ENCODE data around the gene PLK5.
"Not testable (repeated sequence)": the region's sequence is repeated elsewhere in the genome, so short reads cannot be mapped to it uniquely, and the experiment has no call there.

The PLK5 gene

GRCh38 chr19:1507763-1508506 is 15.9 kb upstream of the PLK5 start:
- peak; percentile 92 for DNase-seq (ENCODE audit: low spot score)

GRCh38 chr19:1508507-1508856 is 15.4 kb upstream of the PLK5 start:
- DNase-seq (ENCODE audit: low spot score), result no peak

- DNase-seq (ENCODE audit: low spot score), result no peak
Observed at GRCh38 chr19:1509602-1510441, 14.1 kb upstream of the PLK5 start.

GRCh38 chr19:1510442-1510806 is 13.5 kb upstream of the PLK5 start:
- DNase-seq (ENCODE audit: low spot score), result no peak

GRCh38 chr19:1510807-1511206 is 13.1 kb upstream of the PLK5 start:
- DNase-seq (ENCODE audit: low spot score), result no peak

GRCh38 chr19:1511318-1512317 is 12.3 kb upstream of the PLK5 start:
- no peak for DNase-seq (ENCODE audit: low spot score)

- DNase-seq (ENCODE audit: low spot score), result peak; percentile 67
Observed at GRCh38 chr19:1512671-1513498, 11.0 kb upstream of the PLK5 start, which contains the start of gene ADAMTSL5. Gene ADAMTSL5, minus strand, starts transcription at chr19:1513019. Its CDS starts 2,076 bp downstream, at chr19:1510943.

- DNase-seq (ENCODE audit: low spot score), result peak; percentile 59
Observed at GRCh38 chr19:1513499-1514294, 10.2 kb upstream of the PLK5 start.

GRCh38 chr19:1514295-1514661 is 9.6 kb upstream of the PLK5 start:
- DNase-seq (ENCODE audit: low spot score), result no peak

GRCh38 chr19:1514986-1515721 is 8.7 kb upstream of the PLK5 start:
- DNase-seq (ENCODE audit: low spot score), result no peak

- no peak for DNase-seq (ENCODE audit: low spot score)
Observed at GRCh38 chr19:1516395-1516753, 7.5 kb upstream of the PLK5 start.

GRCh38 chr19:1518471-1518870 is 5.4 kb upstream of the PLK5 start:
- no peak for DNase-seq (ENCODE audit: low spot score)

- DNase-seq (ENCODE audit: low spot score), result not testable (repeated sequence)
Observed at GRCh38 chr19:1519802-1520201, 4.1 kb upstream of the PLK5 start.

GRCh38 chr19:1520203-1520780 is 3.6 kb upstream of the PLK5 start:
- no peak for DNase-seq (ENCODE audit: low spot score)

- no peak for DNase-seq (ENCODE audit: low spot score)
Observed at GRCh38 chr19:1521636-1522035, 2.2 kb upstream of the PLK5 start.

GRCh38 chr19:1522061-1522460 is 1.8 kb upstream of the PLK5 start:
- DNase-seq (ENCODE audit: low spot score), result no peak

- DNase-seq (ENCODE audit: low spot score), result no peak
Observed at GRCh38 chr19:1522838-1523237, 1.0 kb upstream of the PLK5 start.

GRCh38 chr19:1524287-1524971 is 552 bp downstream of the PLK5 start:
- DNase-seq (ENCODE audit: low spot score), result no peak

GRCh38 chr19:1524972-1525325 is 1.1 kb downstream of the PLK5 start:
- DNase-seq (ENCODE audit: low spot score), result no peak

Measured in CD4-positive, alpha-beta T cell treated with Interleukin-6 at 100 ng/mL for 8 hours (primary cell).